Anterior cingulate cortex (tissue), 58 donors: ENCODE measurements around the gene CA10.

Experiments
- DNase-seq, 58 donors: peaks; one replicate each; lab custom pipeline; 2025; lab: John Stamatoyannopoulos, UW

CA10 gene

GRCh38 chr17:51627779-51628178 lies 530.7 kb downstream of the CA10 start:
- DNase-seq: no peak

DNA sequence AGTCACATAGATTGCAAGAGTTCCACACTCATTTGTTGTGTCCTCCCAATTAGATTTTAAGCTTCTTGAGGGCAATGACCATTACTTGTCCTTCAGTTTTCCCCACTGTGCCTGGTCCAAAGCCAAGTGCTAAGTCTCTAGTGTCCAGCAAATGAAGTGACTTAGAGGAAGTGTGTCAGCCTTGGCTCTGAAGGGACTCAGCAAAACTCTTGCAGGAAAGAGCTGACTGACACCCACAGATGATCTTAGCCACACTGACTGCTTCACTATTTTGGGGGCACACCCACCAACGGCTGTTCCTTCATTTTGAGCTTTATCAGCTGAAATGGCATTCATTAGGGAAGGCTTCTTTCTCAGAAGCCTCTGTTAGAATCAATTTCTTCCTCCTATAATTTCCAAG lies 540.0 kb downstream of the CA10 start:
- DNase-seq: no peak

- peak in 11 of 58 donors; percentile 2 to 49 (median 18) for DNase-seq
Observed at GRCh38 chr17:51617986-51618385, 540.5 kb downstream of the CA10 start.

DNA sequence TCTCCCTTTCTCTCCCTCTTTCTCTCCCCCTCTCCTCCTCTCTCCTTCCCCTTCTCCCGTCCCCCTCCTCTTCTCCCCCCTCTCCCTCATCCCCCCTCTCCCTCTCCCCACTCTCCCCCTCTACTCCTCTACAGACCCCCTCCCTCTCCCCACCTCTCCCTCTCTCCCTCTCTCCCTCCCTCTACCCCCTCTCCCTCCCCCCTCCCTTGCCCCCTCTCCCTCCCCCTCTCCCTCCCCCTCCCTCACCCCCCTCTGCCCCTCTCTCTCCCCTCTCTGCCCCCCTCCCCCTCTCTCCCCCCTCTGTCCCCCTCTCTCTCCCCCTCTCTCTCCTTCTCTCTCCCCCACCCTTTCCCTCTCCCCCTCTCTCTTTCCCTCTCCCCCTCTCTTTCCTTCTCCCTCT lies 545.3 kb downstream of the CA10 start:
- no peak for DNase-seq

DNA sequence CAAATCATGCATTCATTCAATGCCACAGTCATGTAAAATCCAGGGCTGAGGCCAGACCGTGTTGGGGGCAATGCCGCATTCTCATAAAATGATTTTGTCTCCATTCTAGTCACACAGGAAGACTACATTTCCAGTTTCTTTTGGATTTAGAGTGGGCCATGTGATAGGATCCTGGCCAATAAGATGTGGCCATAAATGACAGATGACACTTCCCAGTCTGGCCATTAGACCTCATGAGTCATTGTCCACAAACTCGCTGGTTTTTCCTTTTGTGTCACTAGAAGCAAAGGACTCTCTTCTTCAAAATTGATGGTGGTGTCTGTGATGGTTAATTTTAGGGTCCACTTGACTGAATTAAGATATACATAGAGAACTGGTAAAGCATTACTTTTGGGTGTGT lies 545.8 kb downstream of the CA10 start:
- DNase-seq: no peak

DNA sequence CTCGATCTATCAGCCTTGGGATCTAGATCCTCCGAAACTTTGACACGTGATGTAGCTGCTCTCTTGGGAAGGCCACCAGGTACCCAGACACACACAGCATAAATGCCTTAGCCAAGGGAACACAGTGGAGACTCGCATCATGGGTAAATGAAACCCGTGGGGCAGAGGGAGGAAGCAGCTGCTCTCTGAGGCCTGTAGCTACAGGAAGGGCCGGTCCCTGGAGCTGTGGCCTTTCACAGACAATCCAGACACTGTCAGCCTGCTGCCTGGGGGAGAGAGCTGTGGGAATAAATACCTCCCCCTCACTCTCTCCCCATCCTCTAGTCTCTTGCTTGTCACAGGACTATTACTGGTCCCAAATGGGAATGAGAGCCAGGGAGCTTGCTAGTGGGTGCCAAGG lies 546.9 kb downstream of the CA10 start:
- DNase-seq: peak in 3 of 58 donors; percentile 3 to 7 (median 6)

GRCh38 chr17:51610834-51611233 lies 547.7 kb downstream of the CA10 start:
- DNase-seq: no peak

GRCh38 chr17:51610155-51610554 lies 548.4 kb downstream of the CA10 start:
- no peak for DNase-seq

DNA sequence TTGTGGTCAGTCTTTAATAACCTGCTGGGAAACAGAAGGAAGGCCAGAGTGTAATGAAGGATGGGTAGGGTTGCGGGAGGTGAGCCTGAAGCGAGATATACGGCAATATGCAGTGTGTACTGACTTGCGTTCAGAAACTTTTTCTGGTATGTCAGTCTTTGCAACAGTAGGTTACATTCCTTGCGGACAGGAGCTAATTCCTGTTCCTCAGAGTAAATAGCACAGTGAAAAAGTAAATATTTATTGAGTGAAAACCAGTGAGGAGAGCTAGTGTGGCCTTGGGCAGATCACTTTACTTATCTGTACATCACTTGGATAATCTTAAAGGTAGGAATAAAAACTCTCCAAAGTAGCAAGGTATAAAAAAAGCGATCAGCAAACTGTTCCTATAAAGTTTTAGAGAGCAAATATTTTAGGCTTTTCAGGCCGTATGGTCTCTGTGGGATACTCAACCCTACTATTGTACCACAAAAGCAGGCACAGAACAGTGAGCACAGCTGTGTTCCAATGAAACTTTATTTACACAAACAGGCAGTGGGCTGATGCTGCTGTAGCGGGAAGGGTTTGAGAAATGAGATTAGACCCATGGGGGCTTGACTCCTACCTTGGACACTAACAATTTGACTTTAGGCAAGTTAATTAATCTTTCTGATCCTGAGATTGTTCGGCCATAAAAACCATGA lies 550.1 kb downstream of the CA10 start:
- DNase-seq: no peak

GRCh38 chr17:51607512-51607911 lies 551.0 kb downstream of the CA10 start:
- no peak for DNase-seq

GRCh38 chr17:51604299-51605020 lies 554.1 kb downstream of the CA10 start:
- DNase-seq: no peak

- peak in 2 of 58 donors; percentile 3 to 9 for DNase-seq
Observed at GRCh38 chr17:51601622-51602261, 556.8 kb downstream of the CA10 start.

DNA sequence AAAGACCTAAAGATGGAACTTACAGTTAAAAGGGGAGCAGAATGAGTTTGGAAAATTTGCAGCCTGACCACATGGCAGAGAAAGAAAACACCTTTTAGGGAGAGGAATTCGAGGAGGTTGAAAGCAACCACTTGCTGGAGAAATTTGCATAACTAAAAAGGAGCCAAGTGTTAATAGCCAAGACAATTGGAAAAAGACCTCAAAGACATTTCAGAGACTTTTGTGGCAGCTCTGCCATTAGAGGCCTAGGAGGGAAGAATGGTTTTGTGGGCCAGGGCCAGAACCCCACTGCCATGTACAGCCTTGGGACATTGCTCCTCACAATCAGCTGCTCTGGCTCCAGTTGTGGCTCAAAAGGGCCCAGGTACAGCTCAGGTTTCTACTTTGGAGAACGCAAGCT lies 559.7 kb downstream of the CA10 start:
- DNase-seq: no peak

GRCh38 chr17:51597345-51597744 lies 561.2 kb downstream of the CA10 start:
- DNase-seq: no peak

GRCh38 chr17:51595826-51596398 lies 562.6 kb downstream of the CA10 start:
- no peak for DNase-seq

- no peak for DNase-seq
Observed at GRCh38 chr17:51590071-51590656, 568.4 kb downstream of the CA10 start.

- DNase-seq: no peak
Observed at GRCh38 chr17:51588063-51588462, 570.5 kb downstream of the CA10 start.

DNA sequence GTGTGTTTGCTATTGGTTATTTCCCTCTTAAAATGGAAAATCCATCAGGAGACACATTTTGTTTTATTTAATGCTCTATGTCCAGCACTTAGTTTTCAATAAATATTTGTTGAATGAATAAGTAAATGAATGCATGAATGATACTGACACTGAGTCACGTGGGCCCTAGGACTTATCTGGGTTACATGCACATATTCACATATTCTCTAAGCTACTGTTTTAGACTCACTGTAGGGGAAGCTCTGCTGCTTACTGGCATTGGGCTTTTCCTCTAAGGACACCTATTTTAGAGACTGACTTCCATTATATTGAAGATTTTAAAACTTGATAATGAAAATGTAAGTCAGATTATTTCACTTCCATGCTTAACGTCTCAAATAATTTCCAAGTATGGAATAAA lies 571.0 kb downstream of the CA10 start:
- no peak for DNase-seq

DNA sequence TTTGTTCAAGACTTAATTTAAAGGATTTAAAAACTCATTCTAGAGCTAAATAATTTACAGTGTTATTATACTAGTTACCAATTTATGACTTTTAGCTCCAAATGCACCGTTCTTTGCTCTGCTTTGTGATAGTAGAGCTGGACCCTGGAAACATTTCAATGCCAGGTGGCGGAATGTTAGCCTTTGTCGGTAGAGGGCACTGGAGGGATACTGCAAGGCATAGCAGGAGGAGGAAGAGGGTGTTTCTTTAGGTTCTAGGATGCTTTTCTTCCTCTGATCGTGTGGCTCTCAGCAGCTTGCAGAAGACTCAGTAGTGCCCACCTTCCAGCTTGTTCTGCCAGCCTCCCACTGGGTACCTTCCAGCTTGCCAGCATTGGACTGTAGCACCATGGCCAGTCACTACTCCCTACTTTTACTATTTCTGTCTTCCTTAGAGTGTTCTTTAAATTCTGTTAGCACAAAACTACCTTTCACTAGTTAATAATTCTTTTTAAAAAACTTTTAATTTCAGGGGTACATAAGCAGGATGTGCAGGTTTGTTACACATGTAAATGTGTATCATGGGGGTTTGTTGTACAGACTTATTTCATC lies 572.9 kb downstream of the CA10 start:
- peak in 6 of 58 donors; percentile 1 to 17 (median 6) for DNase-seq

GRCh38 chr17:51580869-51581268 lies 577.6 kb downstream of the CA10 start:
- no peak for DNase-seq
